IMR-90 (cell line): ENCODE data around the gene PTGES2. TPM values are rescaled to one million over a fixed set of nuclear protein-coding genes. Genes with fewer than 3 reads are reported as not detected.

Experiments used
- ATAC-seq: fragments of 200-7000 bp; cut with Tn5 transposase; 2 replicates; pipeline ENCODE4 v1.9.1; 2020; ENCODE audit warnings: low read depth, mild to moderate bottlenecking, moderate library complexity
- BruUV-seq: library from RNA; stranded (reverse); fragments of 400-500 nt; replicated peaks from 2 replicates; lab custom pipeline; 2021; lab: Mats Ljungman, UMichigan
- CTCF ChIA-PET: fragments of 300-600 bp; formaldehyde crosslinking; extraction: SDS; loops from one replicate; lab custom pipeline; 2021; ENCODE audit warnings: antibody characterized with exemption; lab: Yijun Ruan, JAX
- POLR2A ChIA-PET: fragments of 300-600 bp; sonication (Branson Sonifier 250); formaldehyde crosslinking; loops from one replicate; lab custom pipeline; 2022; ENCODE audit warnings: antibody characterized with exemption; ENCODE audit not compliant: unreplicated experiment; lab: Charles Lee
- DNase-seq: peaks from one replicate; pipeline ENCODE4 v3.0.0; 2013
- H2AFZ ChIP-seq: replicated peaks from 2 replicates; pipeline ENCODE3; 2013; ENCODE audit warnings: low read length, mild to moderate bottlenecking; ENCODE audit not compliant: poor library complexity
- H2AK5ac ChIP-seq: 2 replicates; pipeline ENCODE4 v1.6.1; 2013; ENCODE audit warnings: low read depth, low read length, inconsistent platforms
- H2AK9ac ChIP-seq: replicated peaks from 2 replicates; pipeline ENCODE3; 2013; ENCODE audit warnings: mild to moderate bottlenecking, low read depth, low read length, moderate library complexity; ENCODE audit not compliant: poor library complexity
- H2BK120ac ChIP-seq: 2 replicates; pipeline ENCODE4 v1.6.1; 2013; ENCODE audit warnings: low read depth, low read length, inconsistent platforms
- H2BK15ac ChIP-seq: 3 replicates; pipeline ENCODE4 v1.6.1; 2013; ENCODE audit warnings: low read depth, low read length, inconsistent platforms
- H2BK20ac ChIP-seq: 2 replicates; pipeline ENCODE4 v1.6.1; 2013; ENCODE audit warnings: low read depth, mild to moderate bottlenecking, inconsistent platforms, low read length, moderate library complexity
- H2BK5ac ChIP-seq: 2 replicates; pipeline ENCODE4 v1.6.1; 2013; ENCODE audit warnings: mild to moderate bottlenecking, low read depth, low read length, inconsistent platforms; ENCODE audit not compliant: poor library complexity, severe bottlenecking
- H3K14ac ChIP-seq: replicated peaks from 2 replicates; pipeline ENCODE4 v1.6.1; 2013; ENCODE audit warnings: low read depth, low read length, inconsistent platforms
- H3K18ac ChIP-seq: 2 replicates; pipeline ENCODE4 v1.6.1; 2013; ENCODE audit warnings: low read depth, low read length, control low read depth
- H3K23ac ChIP-seq: 2 replicates; pipeline ENCODE4 v1.6.1; 2013; ENCODE audit warnings: low read depth, low read length, inconsistent platforms
- H3K27ac ChIP-seq: 2 replicates; pipeline ENCODE4 v1.5.1; 2013; ENCODE audit warnings: mild to moderate bottlenecking, control low read depth, low read length; ENCODE audit not compliant: insufficient read depth
- H3K27me3 ChIP-seq: 2 replicates; pipeline ENCODE4 v1.6.1; 2013; ENCODE audit warnings: low read length; ENCODE audit not compliant: control insufficient read depth, insufficient read depth
- H3K36me3 ChIP-seq: 2 replicates; pipeline ENCODE4 v1.6.1; 2013; ENCODE audit warnings: low read length, mixed read lengths; ENCODE audit not compliant: control insufficient read depth, insufficient read depth
- H3K4ac ChIP-seq: 2 replicates; pipeline ENCODE4 v1.6.1; 2013; ENCODE audit warnings: low read depth, low read length, inconsistent platforms
- H3K4me1 ChIP-seq: 2 replicates; pipeline ENCODE4 v1.6.1; 2013; ENCODE audit warnings: low read length, mixed read lengths; ENCODE audit not compliant: control insufficient read depth, insufficient read depth
- H3K4me2 ChIP-seq: 2 replicates; pipeline ENCODE4 v1.6.1; 2013; ENCODE audit warnings: low read depth, mild to moderate bottlenecking, control low read depth, low read length, moderate library complexity
- H3K4me3 ChIP-seq: 2 replicates; pipeline ENCODE4 v1.5.1; 2013; ENCODE audit warnings: low read depth, mild to moderate bottlenecking, control low read depth, low read length, moderate library complexity; ENCODE audit not compliant: insufficient read depth
- H3K56ac ChIP-seq: 2 replicates; pipeline ENCODE4 v1.6.1; 2013; ENCODE audit warnings: low read length, inconsistent platforms; ENCODE audit not compliant: insufficient read depth; ENCODE audit errors: extremely low read depth
- H3K79me1 ChIP-seq, 2 experiments: 2 replicates each; pipeline ENCODE4 v1.6.1; 2013; ENCODE audit warnings: low read length in 2 of 2, inconsistent platforms in 1 of 2, low read depth in 1 of 2
- H3K9ac ChIP-seq: 2 replicates; pipeline ENCODE4 v1.6.1; 2013; ENCODE audit warnings: low read depth, low read length, control low read depth
- H3K9me1 ChIP-seq: 2 replicates; pipeline ENCODE4 v1.6.1; 2013; ENCODE audit warnings: low read length, inconsistent platforms; ENCODE audit not compliant: insufficient read depth
- H3K9me3 ChIP-seq: 2 replicates; pipeline ENCODE4 v1.6.1; 2013; ENCODE audit warnings: low read length; ENCODE audit not compliant: control insufficient read depth, insufficient read depth
- H4K20me1 ChIP-seq: 2 replicates; pipeline ENCODE4 v1.6.1; 2013; ENCODE audit warnings: low read length, inconsistent platforms; ENCODE audit not compliant: insufficient read depth
- H4K5ac ChIP-seq: 2 replicates; pipeline ENCODE4 v1.6.1; 2013; ENCODE audit warnings: mild to moderate bottlenecking, low read depth, low read length, control low read depth
- H4K8ac ChIP-seq, 2 experiments: 2 replicates each; pipeline ENCODE4 v1.6.1; 2013; ENCODE audit warnings: low read depth in 2 of 2, low read length in 2 of 2, control low read depth in 1 of 2, inconsistent platforms in 1 of 2
- H4K91ac ChIP-seq: 2 replicates; pipeline ENCODE4 v1.6.1; 2013; ENCODE audit warnings: low read depth, low read length, inconsistent platforms; ENCODE audit not compliant: insufficient read depth
- CHD1 ChIP-seq: IDR thresholded peaks from 2 replicates; pipeline ENCODE4 v1.6.1; 2012; ENCODE audit warnings: low read depth, low read length, improper control_type of control experiment
- CTCF ChIP-seq: conservative IDR thresholded peaks from 2 replicates; pipeline ENCODE4 v1.5.1; 2012; ENCODE audit warnings: mild to moderate bottlenecking, low read depth, low read length, improper control_type of control experiment
- ELK1 ChIP-seq: fragments of 150-350 bp; IDR thresholded peaks from 2 replicates; pipeline ENCODE4 v1.6.1; 2016; ENCODE audit warnings: low read depth, mild to moderate bottlenecking, low read length, moderate library complexity, borderline replicate concordance
- MAFK ChIP-seq: IDR thresholded peaks from 2 replicates; pipeline ENCODE4 v1.6.1; 2012; ENCODE audit warnings: low read depth, low read length, improper control_type of control experiment
- NFE2L2 ChIP-seq: fragments of 150-350 bp; IDR thresholded peaks from 2 replicates; pipeline ENCODE4 v1.6.1; 2016; ENCODE audit warnings: low read depth, mild to moderate bottlenecking, low read length
- POLR2A ChIP-seq: IDR thresholded peaks from 2 replicates; pipeline ENCODE4 v1.6.1; 2012; ENCODE audit warnings: mild to moderate bottlenecking, low read depth, low read length
- RAD21 ChIP-seq: IDR thresholded peaks from 2 replicates; pipeline ENCODE4 v1.6.1; 2012; ENCODE audit warnings: low read length, improper control_type of control experiment
- RFX5 ChIP-seq: IDR thresholded peaks from 2 replicates; pipeline ENCODE4 v1.8.0; 2012; ENCODE audit warnings: low read depth, mild to moderate bottlenecking, low read length, moderate library complexity
- SMC3 ChIP-seq: fragments of 150-350 bp; IDR thresholded peaks from 2 replicates; pipeline ENCODE4 v1.6.1; 2016; ENCODE audit warnings: low read depth, mild to moderate bottlenecking, antibody characterized with exemption, low read length, moderate library complexity
- WGBS, 2 experiments: methylation state at CpG; one replicate each; pipeline versions ENCODE4 v1.1.5 to v1.1.7; 2013; ENCODE audit warnings: missing lambda C conversion rate in 2 of 2; ENCODE audit not compliant: insufficient read length in 1 of 2; ENCODE audit errors: extremely low coverage in 2 of 2; 5-methylcytosine and 5-hydroxymethylcytosine counted together
- dilution Hi-C: fragments of 300-500 bp; cut with HindIII; formaldehyde crosslinking; loops from one replicate; pipeline ENCODE4 v1.14.3; 2018; ENCODE audit warnings: low sequenced_read_pairs; ENCODE audit not compliant: unreplicated experiment
- in situ Hi-C: fragments of 300-500 bp; cut with MboI; formaldehyde crosslinking; loops from 3 replicates; pipeline ENCODE4 v1.14.3; 2019; ENCODE audit warnings: low sequenced_read_pairs, inconsistent platforms, mixed read lengths
- intact Hi-C: fragments of 100-400 bp; cut with micrococcal nuclease; formaldehyde crosslinking; loops from 2 replicates; pipeline ENCODE4 v1.10.0; 2022
- polyA plus RNA-seq, 3 experiments: library from polyadenylated mRNA; depleted of rRNA; stranded (reverse); fragments of >200 nt; gene quantifications; 2 replicates each; pipeline ENCODE4 v1.2.3, GENCODE V29; 2012; ENCODE audit warnings: low replicate concordance in 1 of 3
- total RNA-seq: library from RNA; depleted of rRNA; stranded (reverse); fragments of >200 nt; gene quantifications from 2 replicates; pipeline ENCODE4 v1.2.3, GENCODE V29; 2012

PTGES2 gene
- total and polyA plus RNA-seq, 2 of the 4 experiments (the other 2 are of a cell fraction), result 100 to 107 TPM

GRCh38 chr9:128103589-128103962, 24.0 kb downstream of the PTGES2 start:
- Histone ChIP-seq H3K9ac (no peak overlapping the region), H3K14ac (no peak overlapping the region), H3K27ac (no peak overlapping the region), H2BK15ac (no peak overlapping the region), H3K9me1 (peaks cover 19% of the 10 kb centered on the region; the same call in 1 of the 2 replicates), H3K4ac (no peak overlapping the region), H3K9me3 (no peaks in the 10 kb centered on the region), H3K56ac (no peak overlapping the region), H3K4me1 (peaks cover 19% of the 10 kb centered on the region), H3K4me2 (no peak overlapping the region), H3K18ac (no peak overlapping the region), H4K8ac (no peak overlapping the region), H3K27me3 (no peaks in the 10 kb centered on the region), H3K36me3 (peaks cover 69% of the 10 kb centered on the region), H2BK120ac (no peak overlapping the region), H3K4me3 (no peak overlapping the region), H4K91ac (no peak overlapping the region), H4K5ac (no peak overlapping the region), H2BK5ac (no peak overlapping the region), H3K79me1 (peaks cover 22 to 77% of the 10 kb centered on the region in 2 experiments), H2AK5ac (no peak overlapping the region), H2AFZ (no peak overlapping the region), H4K20me1 (peaks cover 48% of the 10 kb centered on the region), H2AK9ac (no peak overlapping the region), H2BK20ac (no peak overlapping the region), H3K23ac (no peak overlapping the region)
- POLR2A ChIA-PET, result no interaction called here
- ATAC-seq (no peak), DNase-seq (no peak)
- WGBS, 2 experiments, result 91% methylated on average over 4 of the region's 8 CpGs; no CpG with 5 or more reads in 1 of the 2 experiments
- in situ Hi-C loops, result no loop called here
- TF ChIP-seq POLR2A (no peak), NFE2L2 (no peak), RFX5 (no peak), ELK1 (no peak), SMC3 (no peak), MAFK (no peak), CHD1 (no peak), RAD21 (no peak), CTCF (0 out of 2 replicates have a peak, but pooled peaks have one; percentile 10)
- intact Hi-C loops, result no loop called here
- dilution Hi-C loops, result no loop called here
- BruUV-seq, result no TSS peak
- CTCF ChIA-PET, result no interaction called here
